Kidney (tissue), 14 donors: ENCODE results near the gene DEK. TPM values are rescaled to one million over a fixed set of nuclear protein-coding genes. Genes with fewer than 3 reads are reported as not detected.

ENCODE experiments used
- DNase-seq, 5 donors: peaks; one replicate each; pipeline ENCODE4 v3.0.0-alpha.2; 2013 to 2020
- FAIRE-seq: peaks from 2 replicates; lab custom pipeline; 2012; peaks lifted over from hg19 to GRCh38; lab: Jason Lieb, UNC
- H3K27ac ChIP-seq, 2 donors: one replicate each; pipeline ENCODE4 v1.7.0; 2013; ENCODE audit warnings: low read depth in 2 of 2, low read length in 2 of 2, inconsistent platforms in 1 of 2
- H3K27me3 ChIP-seq: one replicate; pipeline ENCODE4 v1.7.1; 2013; ENCODE audit warnings: low read length, inconsistent platforms; ENCODE audit not compliant: control insufficient read depth, insufficient read depth
- H3K36me3 ChIP-seq, 3 donors: one replicate each; pipeline versions ENCODE4 v1.7.0 to v1.7.1; 2013; ENCODE audit warnings: low read length in 3 of 3, control low read depth in 1 of 3, inconsistent platforms in 1 of 3; ENCODE audit not compliant: insufficient read depth in 3 of 3, control insufficient read depth in 2 of 3
- H3K4me1 ChIP-seq, 3 donors: one replicate each; pipeline versions ENCODE4 v1.7.0 to v1.7.1; 2013; ENCODE audit warnings: low read length in 3 of 3, inconsistent platforms in 1 of 3, low read depth in 1 of 3; ENCODE audit not compliant: control insufficient read depth in 2 of 3, insufficient read depth in 2 of 3
- H3K4me3 ChIP-seq, 3 donors: one replicate each; pipeline versions ENCODE4 v1.7.0 to v1.8.1; 2013; ENCODE audit warnings: low read length in 3 of 3, control low read depth in 1 of 3, inconsistent platforms in 1 of 3
- H3K9ac ChIP-seq, 3 donors: one replicate each; pipeline versions ENCODE4 v1.7.0 to v1.7.1; 2013; ENCODE audit warnings: low read length in 3 of 3, control low read depth in 1 of 3, inconsistent platforms in 1 of 3
- H3K9me3 ChIP-seq, 3 donors: one replicate each; pipeline versions ENCODE4 v1.7.0 to v1.7.1; 2013; ENCODE audit warnings: low read length in 3 of 3, control low read depth in 1 of 3, inconsistent platforms in 1 of 3; ENCODE audit not compliant: control insufficient read depth in 2 of 3, insufficient read depth in 1 of 3
- CTCF ChIP-seq: IDR thresholded peaks from 3 replicates; pipeline ENCODE4 v1.5.1; 2012; ENCODE audit warnings: mild to moderate bottlenecking, moderate library complexity, borderline replicate concordance; ENCODE audit not compliant: insufficient read depth; ENCODE audit errors: extremely low read depth
- intact Hi-C: fragments of 100-400 bp; cut with DNase I; formaldehyde crosslinking; loops from one replicate; pipeline ENCODE4 v1.11.1; 2022
- polyA plus RNA-seq: library from polyadenylated mRNA; stranded (reverse); fragments of 350-450 nt; fragmentation: Illumina TruSeq; extraction: RNeasy Lipid Tissue Mini Kit (QIAGEN cat#74804); gene quantifications from one replicate; pipeline ENCODE4 v1.2.3, GENCODE V29; 2014; ENCODE audit warnings: low read depth, low replicate concordance; ENCODE audit not compliant: insufficient read depth
- total RNA-seq: library from RNA; stranded (reverse); fragmentation: NEBNext Ultra II Directional; extraction: Animal tissue kit (Norgen Biotek cat#: 25700); gene quantifications from one replicate; pipeline ENCODE4 v1.2.1, GENCODE V29; 2021
- donor health status: control.
- donor health status: control.
- donor health status: control.
- donor health status: control.
- donor health status: control.
- donor health status: DM: yes; HTN: yes; CAD: no.
- donor health status: Normal renal cell carcinoma (clear cell type).

DEK gene
- total and polyA plus RNA-seq, 2 donors from 2014 or later = 23.7 to 67.2 TPM

- H3K36me3 ChIP-seq = peaks cover 3 to 20% (median 5%) of the 10 kb centered on the region in 3 donors
- no peak for TF ChIP-seq CTCF
- DNase-seq (no peak), FAIRE-seq (no peak)
- no peaks in the 10 kb centered on the region for H3K9me3 ChIP-seq
- H3K27ac ChIP-seq = no peak overlapping the region
- intact Hi-C loops = no loop called here
- no peak overlapping the region for H3K9ac ChIP-seq
- peaks cover 0 to 9% (median 3%) of the 10 kb centered on the region in 3 donors for H3K4me1 ChIP-seq
- H3K4me3 ChIP-seq = no peak overlapping the region
- H3K27me3 ChIP-seq = no peaks in the 10 kb centered on the region
These were observed 4.5 kb downstream of the DEK start for GRCh38 chr6:18259675-18260447.

- TF ChIP-seq CTCF = no peak
- Histone ChIP-seq H3K36me3 (peaks cover 3 to 23% (median 7%) of the 10 kb centered on the region in 3 donors), H3K9me3 (no peaks in the 10 kb centered on the region), H3K27me3 (no peaks in the 10 kb centered on the region), H3K27ac (no peak overlapping the region), H3K9ac (no peak overlapping the region), H3K4me1 (no peaks in the 10 kb centered on the region), H3K4me3 (no peak overlapping the region)
- FAIRE-seq = no peak
- DNase-seq = no peak
- intact Hi-C loops = no loop called here
These were observed 9.5 kb downstream of the DEK start for GRCh38 chr6:18254793-18255192.

GRCh38 chr6:18253635-18254034 lies 10.7 kb downstream of the DEK start:
- Histone ChIP-seq H3K27ac (no peak overlapping the region), H3K36me3 (peaks cover 3 to 29% (median 11%) of the 10 kb centered on the region in 3 donors), H3K27me3 (no peaks in the 10 kb centered on the region), H3K4me3 (no peak overlapping the region), H3K4me1 (no peaks in the 10 kb centered on the region), H3K9ac (no peak overlapping the region), H3K9me3 (no peaks in the 10 kb centered on the region)
- no peak for TF ChIP-seq CTCF
- no peak for FAIRE-seq
- no peak for DNase-seq
- intact Hi-C loops = no loop called here
